ENCODE data around the gene SREBF2.

The SREBF2 gene

GRCh38 chr22:41907436-41908401 lies 74.8 kb downstream of the SREBF2 start:
- no peak for TF ChIP-seq CTCF (IDR thresholded peaks at IDR 0.05)

GRCh38 chr22:41908411-41909309 lies 75.8 kb downstream of the SREBF2 start:
- TF ChIP-seq CTCF (IDR thresholded peaks at IDR 0.05), result no peak

GRCh38 chr22:41909310-41910049 lies 76.6 kb downstream of the SREBF2 start:
- no peak for TF ChIP-seq CTCF (IDR thresholded peaks at IDR 0.05)

GRCh38 chr22:41910050-41911000 lies 77.4 kb downstream of the SREBF2 start:
- TF ChIP-seq CTCF (IDR thresholded peaks at IDR 0.05), result no peak

GRCh38 chr22:41911001-41911611 lies 78.2 kb downstream of the SREBF2 start:
- no peak for TF ChIP-seq CTCF (IDR thresholded peaks at IDR 0.05)

- no peak for TF ChIP-seq CTCF (IDR thresholded peaks at IDR 0.05)
Observed at GRCh38 chr22:41912338-41913039, 79.6 kb downstream of the SREBF2 start.
